ENCODE results near the gene COPZ2.
"Not testable (repeated sequence)": the region's sequence is repeated elsewhere in the genome, so short reads cannot be mapped to it uniquely, and the experiment has no call there.

DNA sequence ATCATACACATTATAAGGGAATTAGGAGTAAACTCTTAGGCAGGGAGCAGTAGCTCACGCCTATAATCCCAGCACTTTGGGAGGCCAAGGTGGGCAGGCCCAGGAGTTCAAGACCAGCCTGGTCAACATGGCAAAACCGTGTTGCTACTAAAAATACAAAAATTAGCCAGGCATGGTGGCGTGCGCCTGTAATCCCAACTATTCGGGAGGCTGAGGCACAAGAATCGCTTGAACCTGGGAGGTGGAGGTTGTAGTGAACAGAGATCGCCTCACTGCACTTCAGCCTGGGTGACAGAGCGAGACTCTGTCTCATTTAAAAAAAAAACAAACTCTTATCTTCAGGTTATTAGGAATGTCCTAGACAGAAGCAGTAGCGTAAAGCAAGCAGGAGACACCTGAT is 35.2 kb upstream of the COPZ2 start:
- TF ChIP-seq KLF1 (tag; IDR thresholded peaks at IDR 0.05); RBBP5 (IDR thresholded peaks at IDR 0.05; ENCODE audit: borderline replicate concordance, insufficient read depth, low read length, poor library complexity, severe bottlenecking); RAD21 (CRISPR knock-in tag; conservative IDR thresholded peaks at IDR 0.05 in 1 of 2, IDR thresholded peaks at IDR 0.05 in 1 of 2); ZNF696 (CRISPR knock-in tag; conservative IDR thresholded peaks at IDR 0.05); FOXM1 (IDR thresholded peaks at IDR 0.05; ENCODE audit: low read depth); FOXM1 (CRISPR knock-in tag; IDR thresholded peaks at IDR 0.05; ENCODE audit: low read depth); NR1H2 (CRISPR knock-in tag; IDR thresholded peaks at IDR 0.05); CHD4 (IDR thresholded peaks at IDR 0.05; ENCODE audit: insufficient read depth, insufficient replicate concordance, low read depth, low read length, poor library complexity, severe bottlenecking); NR2C2 (CRISPR knock-in tag; IDR thresholded peaks at IDR 0.05); NR2C2 (tag; IDR thresholded peaks at IDR 0.05): not testable (repeated sequence)
- TF ChIP-seq, protein P1, sequence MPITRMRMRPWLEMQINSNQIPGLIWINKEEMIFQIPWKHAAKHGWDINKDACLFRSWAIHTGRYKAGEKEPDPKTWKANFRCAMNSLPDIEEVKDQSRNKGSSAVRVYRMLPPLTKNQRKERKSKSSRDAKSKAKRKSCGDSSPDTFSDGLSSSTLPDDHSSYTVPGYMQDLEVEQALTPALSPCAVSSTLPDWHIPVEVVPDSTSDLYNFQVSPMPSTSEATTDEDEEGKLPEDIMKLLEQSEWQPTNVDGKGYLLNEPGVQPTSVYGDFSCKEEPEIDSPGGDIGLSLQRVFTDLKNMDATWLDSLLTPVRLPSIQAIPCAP (CRISPR knock-in tag; IDR thresholded peaks at IDR 0.05; ENCODE audit: borderline replicate concordance), result not testable (repeated sequence)
- TF ChIP-seq, protein P2, sequence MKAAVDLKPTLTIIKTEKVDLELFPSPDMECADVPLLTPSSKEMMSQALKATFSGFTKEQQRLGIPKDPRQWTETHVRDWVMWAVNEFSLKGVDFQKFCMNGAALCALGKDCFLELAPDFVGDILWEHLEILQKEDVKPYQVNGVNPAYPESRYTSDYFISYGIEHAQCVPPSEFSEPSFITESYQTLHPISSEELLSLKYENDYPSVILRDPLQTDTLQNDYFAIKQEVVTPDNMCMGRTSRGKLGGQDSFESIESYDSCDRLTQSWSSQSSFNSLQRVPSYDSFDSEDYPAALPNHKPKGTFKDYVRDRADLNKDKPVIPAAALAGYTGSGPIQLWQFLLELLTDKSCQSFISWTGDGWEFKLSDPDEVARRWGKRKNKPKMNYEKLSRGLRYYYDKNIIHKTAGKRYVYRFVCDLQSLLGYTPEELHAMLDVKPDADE (conservative IDR thresholded peaks at IDR 0.05; ENCODE audit: control insufficient read depth, low read depth, low read length), result not testable (repeated sequence)
- TF ChIP-seq, protein P3, sequence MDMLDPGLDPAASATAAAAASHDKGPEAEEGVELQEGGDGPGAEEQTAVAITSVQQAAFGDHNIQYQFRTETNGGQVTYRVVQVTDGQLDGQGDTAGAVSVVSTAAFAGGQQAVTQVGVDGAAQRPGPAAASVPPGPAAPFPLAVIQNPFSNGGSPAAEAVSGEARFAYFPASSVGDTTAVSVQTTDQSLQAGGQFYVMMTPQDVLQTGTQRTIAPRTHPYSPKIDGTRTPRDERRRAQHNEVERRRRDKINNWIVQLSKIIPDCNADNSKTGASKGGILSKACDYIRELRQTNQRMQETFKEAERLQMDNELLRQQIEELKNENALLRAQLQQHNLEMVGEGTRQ (CRISPR knock-in tag; IDR thresholded peaks at IDR 0.05), result not testable (repeated sequence)
- TF ChIP-seq, protein P4, sequence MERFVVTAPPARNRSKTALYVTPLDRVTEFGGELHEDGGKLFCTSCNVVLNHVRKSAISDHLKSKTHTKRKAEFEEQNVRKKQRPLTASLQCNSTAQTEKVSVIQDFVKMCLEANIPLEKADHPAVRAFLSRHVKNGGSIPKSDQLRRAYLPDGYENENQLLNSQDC (CRISPR knock-in tag; IDR thresholded peaks at IDR 0.05), result not testable (repeated sequence)

Data from K562 (cell line).